ENCODE measurements around the gene RSPH1. TPM values are rescaled to one million over a fixed set of nuclear protein-coding genes. Genes with fewer than 3 reads are reported as not detected.

RSPH1 gene
- total RNA-seq, 2 donors from 2014 or later, result 6.9 to 7.5 TPM

- no peaks in the 10 kb centered on the region for H3K36me3 ChIP-seq
- no peaks in the 10 kb centered on the region for H3K27me3 ChIP-seq
- peak overlapping the region in 1 of 2 donors; percentile 76 for H3K9ac ChIP-seq (ENCODE audit: low read depth in 2 of 2, low read length in 2 of 2)
- DNase-seq, result no peak
- H3K27ac ChIP-seq, result peak overlapping the region; percentile 90
- H3K4me1 ChIP-seq, result peaks cover 28% of the 10 kb centered on the region
- intact Hi-C loops (cut with DNase I), result no loop called here
- no peak overlapping the region for H3K4me3 ChIP-seq
- no peak for TF ChIP-seq CTCF (IDR thresholded peaks at IDR 0.05)
- H3K9me3 ChIP-seq, result no peaks in the 10 kb centered on the region
These were observed 36.3 kb downstream of the RSPH1 start for GRCh38 chr21:42459546-42460215.

GRCh38 chr21:42459082-42459460 is 37.0 kb downstream of the RSPH1 start:
- Histone ChIP-seq H3K27me3 (no peaks in the 10 kb centered on the region), H3K36me3 (no peaks in the 10 kb centered on the region), H3K9me3 (no peaks in the 10 kb centered on the region), H3K27ac (peak overlapping the region; percentile 90), H3K4me3 (no peak overlapping the region), H3K9ac (ENCODE audit: low read depth in 2 of 2, low read length in 2 of 2) (no peak overlapping the region), H3K4me1 (peaks cover 22% of the 10 kb centered on the region)
- no peak for DNase-seq
- intact Hi-C loops (cut with DNase I), result no loop called here
- no peak for TF ChIP-seq CTCF (IDR thresholded peaks at IDR 0.05)

- no peak for TF ChIP-seq CTCF (IDR thresholded peaks at IDR 0.05)
- Histone ChIP-seq H3K9ac (ENCODE audit: low read depth in 2 of 2, low read length in 2 of 2) (no peak overlapping the region), H3K9me3 (no peaks in the 10 kb centered on the region), H3K27ac (no peak overlapping the region), H3K36me3 (no peaks in the 10 kb centered on the region), H3K27me3 (no peaks in the 10 kb centered on the region), H3K4me1 (peaks cover 12% of the 10 kb centered on the region), H3K4me3 (no peak overlapping the region)
- DNase-seq, result no peak
- intact Hi-C loops (cut with DNase I), result no loop called here
These were observed 39.6 kb downstream of the RSPH1 start for GRCh38 chr21:42456457-42456856.

GRCh38 chr21:42455754-42456440 is 40.1 kb downstream of the RSPH1 start:
- intact Hi-C loops (cut with DNase I), result no loop called here
- Histone ChIP-seq H3K9me3 (no peaks in the 10 kb centered on the region), H3K27ac (no peak overlapping the region), H3K4me3 (no peak overlapping the region), H3K9ac (ENCODE audit: low read depth in 2 of 2, low read length in 2 of 2) (no peak overlapping the region), H3K36me3 (no peaks in the 10 kb centered on the region), H3K27me3 (no peaks in the 10 kb centered on the region), H3K4me1 (peaks cover 8% of the 10 kb centered on the region)
- no peak for DNase-seq
- TF ChIP-seq CTCF (IDR thresholded peaks at IDR 0.05), result no peak

- intact Hi-C loops (cut with DNase I), result no loop called here
- no peaks in the 10 kb centered on the region for H3K27me3 ChIP-seq
- H3K9ac ChIP-seq (ENCODE audit: low read depth in 2 of 2, low read length in 2 of 2), result no peak overlapping the region
These were observed 40.8 kb downstream of the RSPH1 start for GRCh38 chr21:42455196-42455595.

More at GRCh38 chr21:42455196-42455595, 40.8 kb downstream of the RSPH1 start:
- no peak overlapping the region for H3K4me3 ChIP-seq
- H3K9me3 ChIP-seq, result no peaks in the 10 kb centered on the region
- no peaks in the 10 kb centered on the region for H3K36me3 ChIP-seq
- H3K4me1 ChIP-seq, result peaks cover 2% of the 10 kb centered on the region
- H3K27ac ChIP-seq, result no peak overlapping the region
- DNase-seq, result no peak
- TF ChIP-seq CTCF (IDR thresholded peaks at IDR 0.05), result no peak

Data from colonic mucosa (tissue), 4 donors.